H9 (cell line): Measurements from ENCODE around the gene R3HDM1. TPM values are rescaled to one million over a fixed set of nuclear protein-coding genes. Genes with fewer than 3 reads are reported as not detected.

Experiments
- DNase-seq: peaks from one replicate; pipeline ENCODE4 v3.0.0-alpha.2; 2017
- H2AFZ ChIP-seq: one replicate; pipeline ENCODE4 v1.6.1; 2013; ENCODE audit warnings: mild to moderate bottlenecking, low read length, control low read depth, moderate library complexity
- H2AK5ac ChIP-seq: 2 replicates; pipeline ENCODE4 v1.6.1; 2013; ENCODE audit warnings: low read length, control low read depth, mixed read lengths; ENCODE audit not compliant: insufficient read length
- H2BK120ac ChIP-seq: one replicate; pipeline ENCODE4 v1.6.1; 2013; ENCODE audit warnings: low read depth, mild to moderate bottlenecking, low read length, control low read depth, inconsistent platforms; ENCODE audit not compliant: poor library complexity, severe bottlenecking
- H2BK12ac ChIP-seq: 2 replicates; pipeline ENCODE4 v1.6.1; 2013; ENCODE audit warnings: low read length, control low read depth, mixed read lengths, low read depth; ENCODE audit not compliant: insufficient read length
- H2BK15ac ChIP-seq: 2 replicates; pipeline ENCODE4 v1.6.1; 2013; ENCODE audit warnings: low read depth, low read length, control low read depth
- H2BK20ac ChIP-seq: one replicate; pipeline ENCODE4 v1.6.1; 2013; ENCODE audit warnings: low read depth, mild to moderate bottlenecking, low read length, control low read depth, inconsistent platforms; ENCODE audit not compliant: poor library complexity, severe bottlenecking
- H2BK5ac ChIP-seq: 2 replicates; pipeline ENCODE4 v1.6.1; 2013; ENCODE audit warnings: low read length, control low read depth, mixed read lengths; ENCODE audit not compliant: insufficient read length
- H3K14ac ChIP-seq: 2 replicates; pipeline ENCODE4 v1.6.1; 2013; ENCODE audit warnings: low read length, control low read depth; ENCODE audit not compliant: insufficient read depth
- H3K18ac ChIP-seq: 2 replicates; pipeline ENCODE4 v1.6.1; 2013; ENCODE audit warnings: low read depth, mild to moderate bottlenecking, mixed read lengths, low read length, control low read depth; ENCODE audit not compliant: insufficient read length
- H3K23ac ChIP-seq: 2 replicates; pipeline ENCODE4 v1.6.1; 2013; ENCODE audit warnings: low read length, control low read depth, mixed read lengths, low read depth; ENCODE audit not compliant: insufficient read length
- H3K23me2 ChIP-seq: 2 replicates; pipeline ENCODE4 v1.6.1; 2013; ENCODE audit warnings: low read depth, mild to moderate bottlenecking, mixed read lengths, low read length, control low read depth; ENCODE audit not compliant: insufficient read length, poor library complexity, severe bottlenecking
- H3K27ac ChIP-seq: 2 replicates; pipeline ENCODE4 v1.5.1; 2013; ENCODE audit warnings: low read length, control low read depth, mixed read lengths, low read depth; ENCODE audit not compliant: insufficient read length
- H3K27me3 ChIP-seq: 2 replicates; pipeline ENCODE4 v1.6.1; 2013; ENCODE audit warnings: low read length, control low read depth, inconsistent platforms; ENCODE audit not compliant: insufficient read depth
- H3K4ac ChIP-seq: 2 replicates; pipeline ENCODE4 v1.6.1; 2013; ENCODE audit warnings: low read depth, mild to moderate bottlenecking, control low read depth, inconsistent platforms, low read length, moderate library complexity
- H3K4me1 ChIP-seq: 2 replicates; pipeline ENCODE4 v1.6.1; 2013; ENCODE audit warnings: low read length, control low read depth, inconsistent platforms; ENCODE audit not compliant: insufficient read depth
- H3K4me2 ChIP-seq: 2 replicates; pipeline ENCODE4 v1.6.1; 2013; ENCODE audit warnings: low read length, control low read depth, mixed read lengths; ENCODE audit not compliant: insufficient read length, insufficient read depth
- H3K56ac ChIP-seq: 2 replicates; pipeline ENCODE4 v1.6.1; 2013; ENCODE audit warnings: low read depth, mild to moderate bottlenecking, mixed read lengths, low read length, control low read depth; ENCODE audit not compliant: insufficient read length
- H3K79me1 ChIP-seq: 2 replicates; pipeline ENCODE4 v1.6.1; 2013; ENCODE audit warnings: low read depth, mild to moderate bottlenecking, moderate library complexity, low read length, control low read depth, inconsistent platforms; ENCODE audit not compliant: insufficient read depth, poor library complexity, severe bottlenecking
- H3K79me2 ChIP-seq: 2 replicates; pipeline ENCODE4 v1.6.1; 2013; ENCODE audit warnings: low read length, control low read depth, inconsistent platforms; ENCODE audit not compliant: insufficient read depth
- H3K9ac ChIP-seq: 2 replicates; pipeline ENCODE4 v1.6.1; 2013; ENCODE audit warnings: low read length, control low read depth, mixed read lengths; ENCODE audit not compliant: insufficient read length; ENCODE audit errors: extremely low read depth
- H3K9me3 ChIP-seq: one replicate; pipeline ENCODE4 v1.6.1; 2013; ENCODE audit warnings: low read depth, low read length, inconsistent platforms; ENCODE audit not compliant: control insufficient read depth
- H3T11ph ChIP-seq: one replicate; pipeline ENCODE4 v1.6.1; 2013; ENCODE audit warnings: mild to moderate bottlenecking, low read length, control low read depth, inconsistent platforms
- H4K20me1 ChIP-seq: one replicate; pipeline ENCODE4 v1.6.1; 2013; ENCODE audit not compliant: control insufficient read depth, insufficient read length, insufficient read depth
- H4K5ac ChIP-seq: 2 replicates; pipeline ENCODE4 v1.6.1; 2013; ENCODE audit warnings: low read depth, mild to moderate bottlenecking, mixed read lengths, low read length, control low read depth; ENCODE audit not compliant: insufficient read length
- H4K8ac ChIP-seq: replicated peaks from 2 replicates; pipeline ENCODE4 v1.6.1; 2013; ENCODE audit warnings: low read length, control low read depth, mixed read lengths, low read depth; ENCODE audit not compliant: insufficient read length
- H4K91ac ChIP-seq: 2 replicates; pipeline ENCODE4 v1.6.1; 2013; ENCODE audit warnings: low read depth, mild to moderate bottlenecking, moderate library complexity, mixed read lengths, low read length, control low read depth; ENCODE audit not compliant: insufficient read length
- H3K27ac Mint-ChIP-seq, 3 experiments: 2 replicates in 2 of 3; 3 replicates in 1 of 3; pipeline ENCODE4 v1.8.0; 2020 to 2021; ENCODE audit warnings: mixed read lengths in 3 of 3, mild to moderate bottlenecking in 1 of 3, moderate library complexity in 1 of 3
- H3K27me3 Mint-ChIP-seq: 2 replicates; pipeline ENCODE4 v1.8.0; 2021; ENCODE audit warnings: low read depth, mild to moderate bottlenecking, moderate library complexity, mixed read lengths
- H3K36me3 Mint-ChIP-seq, 3 experiments: 2 replicates in 2 of 3; 3 replicates in 1 of 3; pipeline ENCODE4 v1.8.0; 2020 to 2021; ENCODE audit warnings: low read depth in 3 of 3, mixed read lengths in 3 of 3; ENCODE audit not compliant: insufficient read depth in 1 of 3
- H3K4me1 Mint-ChIP-seq, 2 experiments: 2 replicates each; pipeline ENCODE4 v1.8.0; 2020; ENCODE audit warnings: mixed read lengths in 2 of 2
- H3K4me3 Mint-ChIP-seq, 2 experiments: 2 replicates in 1 of 2; 3 replicates in 1 of 2; pipeline ENCODE4 v1.8.0; 2020 to 2021; ENCODE audit warnings: mild to moderate bottlenecking in 2 of 2, mixed read lengths in 2 of 2, moderate library complexity in 1 of 2
- H3K9me3 Mint-ChIP-seq, 2 experiments: 2 replicates in 1 of 2; 3 replicates in 1 of 2; pipeline ENCODE4 v1.8.0; 2020; ENCODE audit warnings: mild to moderate bottlenecking in 2 of 2, mixed read lengths in 2 of 2, moderate library complexity in 1 of 2
- WGBS: extraction: QIAGEN DNeasy Blood & Tissue Kit; methylation state at CpG from one replicate; pipeline ENCODE4 v1.1.7; 2013; ENCODE audit warnings: missing lambda C conversion rate, low lambda C conversion rate, mixed read lengths; ENCODE audit not compliant: insufficient read length; ENCODE audit errors: extremely low coverage; 5-methylcytosine and 5-hydroxymethylcytosine counted together
- total RNA-seq: library from RNA; stranded (reverse); gene quantifications from 2 replicates; pipeline ENCODE4 v1.2.1, GENCODE V29; 2021
- TF ChIP-seq, protein P1 (sequence below): fragments of 200-600 bp; sonication (generic); conservative IDR thresholded peaks from 3 replicates; pipeline ENCODE4 v1.8.0; 2021; ENCODE audit warnings: antibody characterized with exemption, mild to moderate bottlenecking

Gene R3HDM1
- total RNA-seq, 1 experiment from 2014 or later = 58.8 TPM

- Histone ChIP-seq H3K9ac (peak within 1 kb of the TSS; percentile 88), H3K56ac (peak within 1 kb of the TSS; percentile 13), H2AK5ac (no peak within 1 kb of the TSS), H3T11ph (no peak within 1 kb of the TSS), H3K27me3 (no peaks in the 10 kb centered on the region), H2BK15ac (no peak within 1 kb of the TSS), H4K5ac (peak within 1 kb of the TSS; percentile 8), H2BK5ac (no peak within 1 kb of the TSS), H3K23ac (no peak within 1 kb of the TSS), H3K79me1 (no peaks in the 10 kb centered on the region), H4K20me1 (no peaks in the 10 kb centered on the region), H2BK20ac (no peak within 1 kb of the TSS), H3K4me1 (no peaks in the 10 kb centered on the region), H4K8ac (no peak within 1 kb of the TSS), H3K4ac (no peak within 1 kb of the TSS), H3K18ac (peak within 1 kb of the TSS; percentile 25), H3K9me3 (no peaks in the 10 kb centered on the region), H2AFZ (no peak within 1 kb of the TSS), H3K27ac (peak within 1 kb of the TSS; percentile 75), H2BK120ac (no peak within 1 kb of the TSS), H3K14ac (peak within 1 kb of the TSS; percentile 80), H4K91ac (peak within 1 kb of the TSS; percentile 51), H3K23me2 (no peaks in the 10 kb centered on the region), H3K4me2 (peak within 1 kb of the TSS; percentile 68), H2BK12ac (no peak within 1 kb of the TSS), H3K79me2 (peaks cover 15% of the 10 kb centered on the region; the same call in 1 of the 2 replicates)
- peak; percentile 99 for DNase-seq
- H3K27ac Mint-ChIP-seq = peak within 1 kb of the TSS; percentile 91 to 99 (median 96)
- H3K27me3 Mint-ChIP-seq = no peaks in the 10 kb centered on the region
- no CpG with 5 or more reads among the region's 93 CpGs for WGBS
- TF ChIP-seq, protein P1, sequence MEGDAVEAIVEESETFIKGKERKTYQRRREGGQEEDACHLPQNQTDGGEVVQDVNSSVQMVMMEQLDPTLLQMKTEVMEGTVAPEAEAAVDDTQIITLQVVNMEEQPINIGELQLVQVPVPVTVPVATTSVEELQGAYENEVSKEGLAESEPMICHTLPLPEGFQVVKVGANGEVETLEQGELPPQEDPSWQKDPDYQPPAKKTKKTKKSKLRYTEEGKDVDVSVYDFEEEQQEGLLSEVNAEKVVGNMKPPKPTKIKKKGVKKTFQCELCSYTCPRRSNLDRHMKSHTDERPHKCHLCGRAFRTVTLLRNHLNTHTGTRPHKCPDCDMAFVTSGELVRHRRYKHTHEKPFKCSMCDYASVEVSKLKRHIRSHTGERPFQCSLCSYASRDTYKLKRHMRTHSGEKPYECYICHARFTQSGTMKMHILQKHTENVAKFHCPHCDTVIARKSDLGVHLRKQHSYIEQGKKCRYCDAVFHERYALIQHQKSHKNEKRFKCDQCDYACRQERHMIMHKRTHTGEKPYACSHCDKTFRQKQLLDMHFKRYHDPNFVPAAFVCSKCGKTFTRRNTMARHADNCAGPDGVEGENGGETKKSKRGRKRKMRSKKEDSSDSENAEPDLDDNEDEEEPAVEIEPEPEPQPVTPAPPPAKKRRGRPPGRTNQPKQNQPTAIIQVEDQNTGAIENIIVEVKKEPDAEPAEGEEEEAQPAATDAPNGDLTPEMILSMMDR = peak; percentile 85
- no peaks in the 10 kb centered on the region; a peak in 1 of 5 replicates for H3K9me3 Mint-ChIP-seq
- H3K4me3 Mint-ChIP-seq = peak within 1 kb of the TSS; percentile 95 to 98
- H3K36me3 Mint-ChIP-seq = peaks cover 0 to 3% (median 0%) of the 10 kb centered on the region in 3 experiments; a peak in 3 of 7 replicates
- peaks cover 16 to 17% of the 10 kb centered on the region in 2 experiments for H3K4me1 Mint-ChIP-seq
These were observed 210.4 kb downstream of the R3HDM1 start, which contains the start of gene UBXN4 for GRCh38 chr2:135741395-135742324. Gene UBXN4, plus strand, starts transcription at chr2:135741855. Its CDS starts 75 bp downstream, at chr2:135741930.
